ENCODE data around the gene SPHK2. TPM values are rescaled to one million over a fixed set of nuclear protein-coding genes. Genes with fewer than 3 reads are reported as not detected.

SPHK2 gene
- total and polyA plus RNA-seq, 2 experiments from 2014 or later: 18.3 to 50.3 TPM

DNA sequence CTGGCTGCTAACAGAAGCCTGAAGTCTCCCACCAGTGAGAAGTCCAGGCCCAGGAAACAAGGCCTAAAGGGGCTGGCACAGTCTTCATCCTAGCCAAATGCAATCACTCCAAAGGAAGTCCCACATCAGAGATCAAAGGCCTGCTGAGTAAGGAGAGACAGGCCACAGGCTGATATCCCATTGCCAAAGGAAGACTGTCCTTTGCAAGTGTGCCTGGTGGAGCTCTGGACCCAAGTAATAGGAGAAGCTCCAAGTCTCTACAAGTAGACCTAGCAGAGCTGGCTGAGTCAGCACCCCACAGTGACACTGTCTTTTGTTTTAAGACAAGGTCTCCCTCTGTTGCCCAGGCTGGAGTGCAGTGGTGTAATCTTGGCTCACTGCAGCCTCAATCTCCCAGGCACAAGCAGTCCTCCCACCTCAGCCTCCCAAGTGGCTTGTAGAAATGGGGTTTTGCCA, 13.4 kb downstream of the SPHK2 start:
- Mint-ChIP-seq H3K4me1 (peaks cover 30% of the 10 kb centered on the region), H3K27me3 (ENCODE audit: insufficient read depth, low read depth, poor library complexity) (peaks cover 32% of the 10 kb centered on the region), H3K9me3 (no peaks in the 10 kb centered on the region; the same call in 2 of the 3 replicates), H3K27ac (no peak overlapping the region), H3K36me3 (ENCODE audit: low read depth) (peaks cover 3% of the 10 kb centered on the region; the same call in 2 of the 3 replicates), H3K4me3 (no peak overlapping the region; the same call in 2 of the 3 replicates)
- no peak overlapping the region for H2AFZ ChIP-seq
- peaks cover 45% of the 10 kb centered on the region for H3F3A ChIP-seq (replicated peaks; ENCODE audit: low read depth)
- H3K4me1 ChIP-seq (ENCODE audit: insufficient read depth): peaks cover 23% of the 10 kb centered on the region
- no peak overlapping the region for H3K4me2 ChIP-seq
- H3K9me2 ChIP-seq (ENCODE audit: insufficient read depth): no peaks in the 10 kb centered on the region
- no peak for DNase-seq (ENCODE audit: low spot score)
- TF ChIP-seq ZNF114 (CRISPR knock-in tag; IDR thresholded peaks at IDR 0.05) (no peak), ZNF331 (CRISPR knock-in tag; IDR thresholded peaks at IDR 0.05; ENCODE audit: low read depth) (no peak), EZH2 (IDR thresholded peaks at IDR 0.05; ENCODE audit: low read depth, unreplicated experiment) (no peak), STAT1 (IDR thresholded peaks at IDR 0.05; ENCODE audit: unreplicated experiment) (no peak), POLR2AphosphoS5 (IDR thresholded peaks at IDR 0.05; ENCODE audit: low read depth) (no peak), REST (IDR thresholded peaks at IDR 0.05; ENCODE audit: unreplicated experiment) (no peak), EZH2phosphoT487 (IDR thresholded peaks at IDR 0.05; ENCODE audit: unreplicated experiment) (no peak), NANOG (IDR thresholded peaks at IDR 0.05; ENCODE audit: borderline replicate concordance) (no peak), JUNB (IDR thresholded peaks at IDR 0.05; ENCODE audit: unreplicated experiment) (no peak), ZNF462 (CRISPR knock-in tag; IDR thresholded peaks at IDR 0.05) (no peak)
- TF ChIP-seq, protein P1, sequence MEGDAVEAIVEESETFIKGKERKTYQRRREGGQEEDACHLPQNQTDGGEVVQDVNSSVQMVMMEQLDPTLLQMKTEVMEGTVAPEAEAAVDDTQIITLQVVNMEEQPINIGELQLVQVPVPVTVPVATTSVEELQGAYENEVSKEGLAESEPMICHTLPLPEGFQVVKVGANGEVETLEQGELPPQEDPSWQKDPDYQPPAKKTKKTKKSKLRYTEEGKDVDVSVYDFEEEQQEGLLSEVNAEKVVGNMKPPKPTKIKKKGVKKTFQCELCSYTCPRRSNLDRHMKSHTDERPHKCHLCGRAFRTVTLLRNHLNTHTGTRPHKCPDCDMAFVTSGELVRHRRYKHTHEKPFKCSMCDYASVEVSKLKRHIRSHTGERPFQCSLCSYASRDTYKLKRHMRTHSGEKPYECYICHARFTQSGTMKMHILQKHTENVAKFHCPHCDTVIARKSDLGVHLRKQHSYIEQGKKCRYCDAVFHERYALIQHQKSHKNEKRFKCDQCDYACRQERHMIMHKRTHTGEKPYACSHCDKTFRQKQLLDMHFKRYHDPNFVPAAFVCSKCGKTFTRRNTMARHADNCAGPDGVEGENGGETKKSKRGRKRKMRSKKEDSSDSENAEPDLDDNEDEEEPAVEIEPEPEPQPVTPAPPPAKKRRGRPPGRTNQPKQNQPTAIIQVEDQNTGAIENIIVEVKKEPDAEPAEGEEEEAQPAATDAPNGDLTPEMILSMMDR (conservative IDR thresholded peaks at IDR 0.05; ENCODE audit: low read depth in 2 of 2): no peak
- TF ChIP-seq, protein P2, sequence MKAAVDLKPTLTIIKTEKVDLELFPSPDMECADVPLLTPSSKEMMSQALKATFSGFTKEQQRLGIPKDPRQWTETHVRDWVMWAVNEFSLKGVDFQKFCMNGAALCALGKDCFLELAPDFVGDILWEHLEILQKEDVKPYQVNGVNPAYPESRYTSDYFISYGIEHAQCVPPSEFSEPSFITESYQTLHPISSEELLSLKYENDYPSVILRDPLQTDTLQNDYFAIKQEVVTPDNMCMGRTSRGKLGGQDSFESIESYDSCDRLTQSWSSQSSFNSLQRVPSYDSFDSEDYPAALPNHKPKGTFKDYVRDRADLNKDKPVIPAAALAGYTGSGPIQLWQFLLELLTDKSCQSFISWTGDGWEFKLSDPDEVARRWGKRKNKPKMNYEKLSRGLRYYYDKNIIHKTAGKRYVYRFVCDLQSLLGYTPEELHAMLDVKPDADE (IDR thresholded peaks at IDR 0.05): no peak
- ATAC-seq: no peak
- H3K4me3 ChIP-seq: no peak overlapping the region
- no peaks in the 10 kb centered on the region for H4K20me1 ChIP-seq (replicated peaks; ENCODE audit: insufficient read depth)
- H3K27me3 ChIP-seq (ENCODE audit: insufficient read depth): peaks cover 14% of the 10 kb centered on the region
- no peaks in the 10 kb centered on the region for H3K79me2 ChIP-seq (replicated peaks; ENCODE audit: insufficient read depth)
- no peak overlapping the region for H3K27ac ChIP-seq (ENCODE audit: low read depth)
- H3K36me3 ChIP-seq (ENCODE audit: insufficient read depth): no peaks in the 10 kb centered on the region

Measured in GM23338 (cell line).